Measurements from ENCODE around the gene CREG1.
"Not testable (repeated sequence)": the region's sequence is repeated elsewhere in the genome, so short reads cannot be mapped to it uniquely, and the experiment has no call there.

Gene CREG1

DNA sequence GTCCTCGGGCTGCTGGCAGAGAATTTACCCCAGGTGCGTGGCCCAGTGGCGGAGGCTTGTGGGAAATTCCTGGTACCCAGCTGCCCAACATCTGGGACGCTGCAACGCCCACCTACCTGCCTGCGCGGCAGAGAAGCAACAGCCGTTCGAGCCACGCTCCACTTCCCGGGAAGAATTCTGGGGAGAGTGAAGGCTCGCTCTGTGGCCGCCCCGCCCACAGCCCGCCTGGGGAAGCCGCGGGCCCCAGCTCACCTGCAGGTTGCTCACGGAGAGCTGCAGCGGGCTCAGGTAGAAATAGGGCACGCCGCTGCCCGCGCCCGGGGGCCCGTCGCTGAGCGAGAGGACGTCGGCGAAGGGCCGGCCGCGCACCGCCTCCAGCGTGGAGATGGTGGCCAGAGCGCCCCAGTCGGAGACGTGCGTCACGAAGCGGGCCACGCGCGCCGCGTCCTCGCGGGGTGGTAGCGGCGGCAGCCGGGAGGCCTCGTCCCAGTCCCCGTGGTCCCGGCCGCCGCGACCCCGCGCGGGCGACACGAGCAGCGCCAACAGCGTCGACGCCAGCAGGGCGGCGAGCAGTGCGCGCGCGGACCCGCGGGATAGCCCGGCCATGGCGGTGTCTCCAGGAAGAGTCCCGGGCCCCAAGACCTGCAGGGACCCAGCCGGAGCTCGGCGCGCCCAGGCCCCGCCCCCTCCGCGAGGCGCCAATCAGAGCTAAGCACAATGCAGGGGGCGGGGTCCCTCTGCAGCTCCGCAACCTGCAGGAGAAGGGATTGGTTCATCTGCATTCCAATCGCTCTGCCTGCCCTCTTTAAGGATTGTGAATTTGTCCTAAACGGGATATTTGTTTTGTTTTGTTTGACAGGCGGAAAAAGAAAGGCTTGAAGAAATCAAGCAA lies at the start of gene CREG1:
Gene CREG1 (minus strand): TSS at position 627 of the 892 bp plus-strand sequence.
- peak; percentile 75 to 79 for DNase-seq (ENCODE audit: low read depth in 2 of 2)

DNA sequence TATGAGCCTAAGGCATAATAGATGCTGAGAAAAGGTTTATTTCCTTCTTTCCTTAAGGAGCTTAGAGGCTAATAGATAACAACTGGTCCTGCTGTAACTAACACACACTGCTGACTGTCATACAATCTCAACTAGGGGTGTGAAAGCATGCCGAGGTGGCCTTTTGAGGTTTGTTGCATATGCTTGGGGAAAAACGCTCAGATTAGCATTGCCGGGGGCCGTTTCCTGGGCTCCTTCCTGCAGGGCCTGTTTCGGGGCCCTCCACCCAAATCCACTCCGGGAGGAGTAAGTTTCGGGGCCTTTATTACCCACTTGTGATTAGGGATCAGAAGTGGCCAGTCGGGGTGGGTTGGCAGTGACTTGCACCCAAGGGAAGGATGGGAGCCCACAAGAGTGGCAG lies 49.3 kb upstream of the CREG1 start:
- no peak for DNase-seq (ENCODE audit: low read depth in 2 of 2)

DNA sequence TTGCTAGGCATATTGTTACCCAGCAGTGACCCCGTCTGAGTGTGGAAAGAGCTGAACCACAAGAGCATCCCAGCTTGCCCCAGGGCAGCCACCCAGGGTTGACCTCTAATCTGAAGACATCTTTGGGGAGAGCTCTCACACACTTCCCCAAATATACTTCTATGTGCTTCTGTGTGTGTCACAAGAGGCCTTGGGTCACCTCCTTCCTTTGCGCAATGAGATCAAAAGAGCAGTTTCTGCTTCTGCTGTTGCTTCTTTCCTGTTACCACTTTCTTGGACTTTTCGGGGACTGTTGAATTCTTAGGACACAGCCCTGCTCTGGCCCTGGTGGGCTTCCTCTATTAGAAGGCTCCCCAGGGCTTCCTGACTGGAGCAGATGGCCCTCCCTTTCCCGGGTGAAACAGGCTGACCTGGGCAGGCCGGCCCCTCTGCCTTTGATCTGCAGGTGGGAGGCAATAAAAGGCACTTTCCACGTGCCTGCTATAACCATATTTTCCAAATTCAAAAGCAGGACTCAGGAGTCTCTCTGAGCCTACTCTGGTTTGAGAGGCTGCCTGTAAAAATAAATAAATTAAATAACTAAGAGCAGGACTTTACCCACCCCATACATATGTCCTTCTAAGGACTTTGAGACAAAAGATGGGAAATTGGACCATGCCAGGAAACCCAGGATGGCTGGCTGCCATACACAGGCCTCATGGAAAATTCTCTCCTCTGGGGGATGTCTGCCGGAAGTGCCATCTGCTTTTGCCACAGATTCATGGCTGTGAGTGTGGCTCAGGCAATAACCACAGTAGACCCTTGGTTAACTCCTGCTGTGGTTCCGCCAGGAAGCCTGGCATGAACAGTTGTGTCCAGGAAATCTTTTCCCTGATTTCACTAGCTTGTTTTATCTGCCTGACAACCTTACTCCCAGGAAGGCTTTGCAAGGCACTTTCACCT lies 48.2 kb upstream of the CREG1 start:
- DNase-seq (ENCODE audit: low read depth in 2 of 2): no peak

DNA sequence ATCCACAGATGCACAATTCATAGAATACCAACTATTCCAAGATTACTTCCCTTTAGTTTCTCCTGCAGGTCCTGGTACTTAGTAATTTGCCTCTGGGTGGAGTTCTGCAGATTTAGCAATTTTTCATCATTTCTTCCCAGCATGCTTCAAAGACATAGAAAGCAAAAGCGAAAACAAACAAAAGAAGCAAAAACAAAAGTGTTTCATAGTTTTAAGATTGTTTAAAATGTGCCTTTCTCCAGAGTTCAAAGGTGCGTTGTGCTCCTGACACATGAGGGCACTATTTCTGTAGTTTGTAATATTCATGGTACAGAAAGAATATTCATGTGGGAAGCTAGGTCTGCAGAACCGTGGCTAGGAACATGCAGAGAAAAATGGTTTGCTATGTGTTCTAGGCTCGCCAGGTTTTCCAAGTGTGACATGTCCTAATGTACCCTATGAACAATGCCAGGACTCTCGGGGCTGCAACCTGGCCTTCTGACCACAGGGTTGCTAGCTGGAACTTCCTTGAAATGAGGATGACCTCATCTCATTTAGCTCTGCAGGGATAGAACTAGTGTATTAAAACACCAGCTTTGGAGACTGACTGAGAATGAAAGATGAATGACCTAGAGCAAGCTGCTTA lies 46.5 kb upstream of the CREG1 start:
- DNase-seq (ENCODE audit: low read depth in 2 of 2): no peak

DNA sequence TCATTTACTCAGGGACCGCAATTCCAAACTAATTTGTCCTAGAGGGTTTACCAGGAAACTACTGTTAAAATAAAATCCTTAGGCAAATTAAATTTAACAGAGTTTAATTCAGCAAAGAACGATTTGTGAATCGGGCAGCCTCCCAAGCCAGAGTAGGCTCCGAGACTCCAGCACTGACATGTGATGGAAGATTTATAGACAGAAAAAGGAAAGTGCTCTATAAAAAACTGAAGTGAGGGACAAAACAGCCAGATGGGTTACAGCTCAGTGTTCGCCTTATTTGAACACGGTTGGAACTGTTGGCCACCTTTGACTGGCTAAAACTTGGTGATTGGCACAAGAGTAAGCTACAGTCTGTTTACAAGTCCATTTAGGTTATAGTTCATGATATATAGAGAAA lies 41.3 kb upstream of the CREG1 start:
- no peak for DNase-seq (ENCODE audit: low read depth in 2 of 2)

DNA sequence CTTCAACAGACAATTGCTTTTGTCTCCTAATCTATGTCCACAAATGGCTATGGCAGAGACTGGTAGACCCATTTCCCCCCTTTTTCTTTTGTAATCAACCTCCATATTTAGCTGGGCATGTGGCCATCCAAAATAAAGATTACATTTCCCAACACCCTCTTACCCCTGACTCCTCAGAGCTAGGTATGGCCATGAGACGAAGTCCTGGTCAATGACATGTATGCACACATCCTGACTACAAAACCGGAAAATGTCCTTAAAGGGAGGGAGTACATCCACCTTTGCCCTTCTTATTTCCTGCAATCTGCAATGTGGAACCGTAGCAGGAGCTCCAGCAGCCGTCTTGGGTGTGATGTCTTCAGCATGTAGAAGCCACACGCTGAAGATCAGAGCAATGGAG lies 40.3 kb upstream of the CREG1 start:
- DNase-seq (ENCODE audit: low read depth in 2 of 2): no peak

DNA sequence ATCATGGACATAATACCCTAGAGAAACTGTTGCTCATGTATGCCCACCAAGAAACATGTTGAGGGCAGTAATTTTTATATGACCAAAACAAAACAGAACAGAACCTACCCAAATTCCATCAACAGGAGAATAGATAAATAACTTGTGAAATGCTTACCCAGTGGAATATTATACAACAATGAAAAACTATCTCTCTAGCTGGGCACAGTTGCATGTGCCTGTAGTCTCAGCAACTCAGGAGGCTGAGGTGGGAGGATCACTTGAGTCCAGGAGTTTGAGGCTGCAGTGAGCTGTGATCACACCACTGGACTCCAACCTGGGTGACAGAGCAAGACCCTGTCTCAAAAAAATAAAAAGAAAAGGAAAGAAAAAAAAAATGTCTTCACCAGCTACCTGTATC lies 38.9 kb upstream of the CREG1 start:
- no peak for DNase-seq (ENCODE audit: low read depth in 2 of 2)

DNA sequence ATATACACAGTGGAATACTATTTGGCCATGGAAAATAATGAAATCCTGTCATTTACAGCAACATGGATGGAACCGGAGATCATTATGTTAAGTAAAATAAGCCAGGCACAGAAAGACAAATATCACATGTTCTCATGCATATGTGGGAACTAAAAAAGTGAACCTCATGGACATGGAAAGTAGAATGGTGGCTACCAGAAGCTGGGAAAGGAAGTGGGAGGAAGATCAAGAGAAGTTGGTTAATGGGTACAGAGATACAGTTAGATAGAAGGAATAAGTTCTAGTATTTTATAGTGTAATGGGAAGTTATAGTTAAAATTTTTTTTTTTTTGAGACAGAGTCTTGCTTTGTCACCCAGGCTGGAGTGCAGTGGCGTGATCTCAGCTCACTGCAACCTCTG lies 34.8 kb upstream of the CREG1 start:
- no peak for DNase-seq (ENCODE audit: low read depth in 2 of 2)

DNA sequence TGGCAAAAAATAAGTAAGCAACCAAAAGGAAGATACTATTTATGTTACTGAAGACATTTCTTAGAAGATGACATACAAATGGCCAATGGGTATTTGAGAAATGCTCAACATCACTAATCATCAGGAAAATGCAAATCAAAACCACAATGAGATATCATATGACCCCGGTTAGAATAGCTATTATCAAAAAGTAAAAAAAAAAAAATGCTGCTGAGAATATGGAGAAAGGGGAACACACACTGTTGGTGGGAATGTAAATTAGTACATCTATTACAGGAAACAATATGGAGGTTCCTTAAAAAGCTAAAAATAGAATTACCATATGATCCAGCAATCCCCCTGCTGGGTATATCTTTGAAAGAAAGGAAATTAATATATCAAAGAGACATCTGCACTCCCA lies 34.3 kb upstream of the CREG1 start:
- DNase-seq (ENCODE audit: low read depth in 2 of 2): no peak

DNA sequence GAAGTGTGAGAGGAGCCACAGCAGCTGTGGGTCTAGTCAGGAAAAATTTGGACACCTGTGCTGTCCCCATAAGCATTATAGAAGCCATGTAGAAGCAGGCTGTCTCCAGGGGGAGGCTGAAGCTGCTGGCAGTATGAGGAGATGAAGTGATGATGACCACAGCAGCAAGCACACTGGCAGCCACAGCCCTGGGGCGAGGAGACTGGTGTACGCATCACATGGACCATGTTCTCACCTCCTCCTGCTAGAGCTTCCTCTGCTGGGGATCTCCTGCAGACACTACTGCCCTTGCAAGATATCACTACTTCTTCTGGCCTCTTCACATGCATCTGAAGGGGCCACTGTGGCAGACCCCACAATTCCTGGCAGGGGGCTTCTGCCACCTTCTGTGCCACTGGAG lies 33.8 kb upstream of the CREG1 start:
- no peak for DNase-seq (ENCODE audit: low read depth in 2 of 2)

DNA sequence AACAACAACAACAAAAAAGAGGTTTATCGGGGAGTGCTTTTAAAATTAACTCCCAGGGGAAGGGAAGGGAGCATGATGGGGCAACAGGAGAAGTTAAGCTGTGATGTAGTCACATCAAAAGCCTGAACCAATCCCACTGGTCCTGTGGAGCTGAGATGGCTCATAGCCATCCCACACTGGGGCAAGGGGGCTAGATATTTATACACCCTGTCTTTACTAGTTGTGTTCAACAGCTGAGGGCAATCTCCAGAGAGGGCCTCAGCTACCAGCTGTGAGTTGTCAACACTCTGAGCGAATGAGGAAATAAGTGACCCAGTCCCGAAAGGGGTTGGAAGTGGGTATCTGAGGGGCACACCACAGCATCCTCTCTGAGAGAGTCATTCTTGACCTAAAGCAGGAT lies 31.0 kb upstream of the CREG1 start:
- DNase-seq (ENCODE audit: low read depth in 2 of 2): no peak

DNA sequence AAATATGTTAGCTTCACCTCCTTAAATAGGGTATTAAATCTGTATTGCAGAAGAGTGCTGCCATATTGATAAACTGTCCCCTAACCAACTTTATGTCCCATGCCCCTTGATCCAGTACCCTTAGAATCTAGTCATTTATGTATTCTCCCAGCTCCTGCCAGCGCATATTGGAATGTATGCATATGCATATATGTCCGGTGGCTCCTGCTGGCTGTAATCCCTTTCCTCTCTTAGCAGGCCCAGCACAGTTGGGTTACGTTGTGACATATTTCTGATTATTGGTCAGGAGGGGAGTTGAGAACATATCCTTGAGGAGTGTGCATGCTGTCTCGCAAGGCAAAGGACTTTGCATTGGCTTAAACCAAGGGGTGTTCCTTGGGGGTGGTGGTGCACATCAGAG lies 29.2 kb upstream of the CREG1 start:
- no peak for DNase-seq (ENCODE audit: low read depth in 2 of 2)

DNA sequence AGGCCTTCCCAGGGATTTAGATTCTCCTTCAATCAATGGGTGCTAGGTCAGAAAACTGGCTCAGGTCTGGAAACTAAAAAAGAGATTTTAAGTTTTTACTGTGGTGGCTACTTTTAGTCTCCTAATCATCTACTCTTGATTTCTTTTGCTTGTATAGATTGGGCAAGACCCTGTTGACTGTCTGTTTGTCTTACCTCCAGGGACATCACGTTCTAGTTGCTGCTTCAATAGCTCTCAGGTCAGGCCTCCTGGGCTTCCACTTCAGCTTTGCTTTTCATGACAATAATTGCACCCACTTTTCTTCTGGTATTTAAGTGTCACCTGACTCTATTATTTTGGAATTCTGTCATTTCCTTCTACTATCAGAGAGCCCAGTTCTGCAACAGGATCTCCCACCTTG lies 28.5 kb upstream of the CREG1 start:
- no peak for DNase-seq (ENCODE audit: low read depth in 2 of 2)

DNA sequence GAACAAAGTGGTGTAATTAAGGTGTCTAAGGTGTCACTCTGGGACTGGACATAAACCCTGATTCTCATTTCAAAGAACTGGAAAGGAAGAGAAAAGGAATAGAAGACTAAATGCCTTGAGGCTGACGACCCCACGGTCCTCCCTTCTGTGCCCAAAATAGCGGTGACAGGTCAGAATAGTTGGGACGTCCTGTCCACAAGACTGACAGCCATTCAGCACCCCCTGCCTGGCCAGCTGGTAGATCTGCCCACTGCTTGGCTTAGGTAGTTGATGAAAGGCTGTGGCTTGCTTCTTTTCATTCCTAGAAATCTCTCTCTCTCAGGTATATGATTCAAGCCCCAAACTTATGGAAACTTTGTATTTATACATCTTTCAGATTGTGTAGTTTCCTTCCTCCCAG lies 26.4 kb upstream of the CREG1 start:
- DNase-seq (ENCODE audit: low read depth in 2 of 2): no peak

DNA sequence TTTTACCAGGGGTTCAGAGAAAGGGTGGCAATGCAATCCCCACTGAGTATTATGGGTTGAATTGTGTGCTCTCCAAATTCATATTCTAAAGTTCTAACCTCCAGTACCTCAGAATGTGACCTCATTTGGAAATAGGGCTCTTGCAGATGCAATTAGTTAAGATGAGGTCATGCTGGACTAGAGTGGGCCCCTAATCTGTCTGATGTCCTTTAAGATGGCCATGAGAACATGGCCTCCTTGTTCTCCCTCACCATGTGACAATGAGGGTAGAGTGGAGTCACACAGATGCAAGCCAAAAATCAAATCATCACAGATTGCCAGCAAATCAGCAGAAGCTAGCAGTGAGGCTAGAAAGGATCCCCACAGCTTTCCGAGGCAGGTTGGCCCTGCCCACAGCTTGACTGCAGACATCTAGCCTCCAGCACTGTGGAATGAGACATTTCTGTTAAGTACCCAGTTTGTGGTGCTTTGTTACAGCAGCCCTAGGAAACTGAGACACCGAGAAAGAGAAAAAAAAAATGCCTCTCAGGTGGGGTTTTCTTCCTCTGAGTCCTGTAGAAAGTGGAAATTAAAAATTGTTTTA lies 25.5 kb upstream of the CREG1 start:
- no peak for DNase-seq (ENCODE audit: low read depth in 2 of 2)

DNA sequence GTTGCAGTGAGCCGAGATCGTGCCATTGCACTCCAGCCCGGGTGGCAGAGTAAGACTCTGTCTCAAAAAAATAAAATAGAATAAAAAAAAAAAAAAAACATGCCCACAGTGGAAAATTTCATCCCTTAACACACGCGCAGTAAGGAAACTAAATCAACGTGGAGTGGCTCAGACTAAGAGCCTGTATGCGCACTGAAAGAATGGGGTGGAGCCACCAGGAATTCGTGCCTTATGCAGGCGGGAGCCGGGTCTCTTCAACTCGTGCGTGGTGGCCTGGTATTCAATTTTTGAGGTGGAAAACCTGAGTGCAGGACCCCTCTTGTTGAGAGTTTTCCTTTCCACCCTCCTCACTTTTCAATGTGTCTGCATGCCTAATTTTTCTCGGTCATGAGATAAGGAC lies 22.1 kb upstream of the CREG1 start:
- DNase-seq (ENCODE audit: low read depth in 2 of 2): no peak

DNA sequence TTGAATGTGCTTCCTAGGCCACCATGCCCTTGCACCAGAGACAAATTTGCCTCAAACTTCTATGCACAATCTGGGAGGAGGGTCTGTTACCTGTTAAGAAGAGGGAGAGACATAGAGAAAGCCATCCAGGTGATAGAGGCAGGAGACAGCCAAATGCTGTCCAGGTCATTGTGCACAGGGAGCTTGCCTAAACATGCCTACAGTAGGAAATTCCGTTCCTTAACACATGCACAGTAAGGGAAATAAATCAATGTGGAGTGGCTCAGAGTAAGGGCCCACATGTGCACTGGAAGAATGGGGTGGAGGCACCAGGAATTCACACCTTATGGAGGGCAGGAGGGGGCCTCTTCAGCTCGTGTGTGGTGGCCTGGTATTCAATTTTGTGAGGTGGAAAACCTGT lies 19.5 kb upstream of the CREG1 start:
- no peak for DNase-seq (ENCODE audit: low read depth in 2 of 2)

DNA sequence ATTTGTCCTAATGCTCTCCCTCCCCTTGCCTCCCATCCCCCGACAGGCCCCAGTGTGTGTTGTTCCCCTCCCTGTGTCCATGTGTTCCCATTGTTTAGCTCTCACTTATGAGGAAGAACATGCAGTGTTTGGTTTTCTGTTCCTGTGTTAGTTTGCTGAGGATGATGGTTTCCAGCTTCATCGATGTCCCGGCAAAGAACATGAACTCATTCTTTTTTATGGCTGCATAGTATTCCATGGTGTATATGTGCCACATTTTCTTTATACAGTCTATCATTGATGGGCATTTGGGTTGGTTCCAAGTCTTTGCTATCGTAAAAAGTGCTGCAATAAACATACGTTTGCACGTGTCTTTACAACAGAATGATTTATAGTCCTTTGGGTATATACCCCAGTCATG lies 17.1 kb upstream of the CREG1 start:
- DNase-seq (ENCODE audit: low read depth in 2 of 2): not testable (repeated sequence)

DNA sequence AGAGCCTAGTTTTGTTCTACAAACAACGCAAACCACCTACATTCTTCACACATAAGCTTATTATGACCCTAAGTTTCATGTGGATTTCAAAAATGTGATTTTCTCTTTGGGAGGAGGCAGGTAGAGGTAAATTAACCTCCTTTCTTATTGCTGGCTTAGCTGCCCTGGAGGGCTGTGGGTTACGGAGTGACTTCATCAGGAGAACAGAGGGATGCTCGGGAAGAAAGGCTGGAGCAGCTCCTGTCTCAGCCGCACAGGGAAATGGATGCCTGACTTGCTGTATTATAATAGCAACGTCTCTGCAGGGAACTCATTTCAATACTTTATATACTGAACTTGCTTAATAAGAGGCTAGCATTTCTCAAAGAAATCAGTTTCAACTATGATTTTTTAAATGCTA lies 14.1 kb upstream of the CREG1 start:
- no peak for DNase-seq (ENCODE audit: low read depth in 2 of 2)

DNA sequence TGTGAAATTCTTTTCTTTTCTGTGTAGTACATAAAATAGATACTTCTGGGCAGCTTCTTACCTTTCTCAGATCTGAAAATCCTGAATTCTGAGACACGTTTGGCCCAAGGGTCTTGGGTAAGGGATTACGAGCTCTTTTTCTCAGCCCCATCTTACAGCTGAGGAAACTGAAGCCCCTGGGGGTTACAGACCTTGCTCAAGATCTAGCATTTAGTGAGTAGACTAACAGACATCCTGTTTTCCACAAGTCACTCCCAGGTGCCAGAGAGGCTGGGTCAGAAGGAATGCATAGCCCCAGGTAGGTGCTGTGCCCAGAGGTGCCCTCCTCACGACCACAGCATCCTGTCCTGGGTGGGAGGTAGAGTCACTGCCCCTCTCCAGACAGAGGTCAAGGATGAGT lies 13.2 kb upstream of the CREG1 start:
- no peak for DNase-seq (ENCODE audit: low read depth in 2 of 2)

DNA sequence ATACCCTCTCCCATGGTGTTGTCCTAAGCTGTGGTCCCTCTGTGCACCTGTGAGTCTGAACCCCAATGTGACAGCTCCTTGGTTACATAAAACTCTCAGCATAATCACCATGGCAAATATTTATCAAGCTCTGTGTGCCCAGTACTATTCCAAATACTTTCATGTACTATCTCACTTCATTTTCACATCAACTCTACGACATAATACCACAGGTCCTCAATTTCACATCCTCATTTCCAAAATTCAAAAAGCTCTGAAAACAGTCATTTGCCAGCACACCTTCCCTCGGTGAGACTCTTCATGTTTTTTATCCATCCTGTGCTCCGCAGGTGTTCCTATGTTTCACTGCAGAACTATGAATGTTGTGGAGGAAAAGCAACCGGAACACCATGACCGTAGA lies 12.4 kb upstream of the CREG1 start:
- DNase-seq (ENCODE audit: low read depth in 2 of 2): no peak
